ENCODE results near the gene EZR.

DNA sequence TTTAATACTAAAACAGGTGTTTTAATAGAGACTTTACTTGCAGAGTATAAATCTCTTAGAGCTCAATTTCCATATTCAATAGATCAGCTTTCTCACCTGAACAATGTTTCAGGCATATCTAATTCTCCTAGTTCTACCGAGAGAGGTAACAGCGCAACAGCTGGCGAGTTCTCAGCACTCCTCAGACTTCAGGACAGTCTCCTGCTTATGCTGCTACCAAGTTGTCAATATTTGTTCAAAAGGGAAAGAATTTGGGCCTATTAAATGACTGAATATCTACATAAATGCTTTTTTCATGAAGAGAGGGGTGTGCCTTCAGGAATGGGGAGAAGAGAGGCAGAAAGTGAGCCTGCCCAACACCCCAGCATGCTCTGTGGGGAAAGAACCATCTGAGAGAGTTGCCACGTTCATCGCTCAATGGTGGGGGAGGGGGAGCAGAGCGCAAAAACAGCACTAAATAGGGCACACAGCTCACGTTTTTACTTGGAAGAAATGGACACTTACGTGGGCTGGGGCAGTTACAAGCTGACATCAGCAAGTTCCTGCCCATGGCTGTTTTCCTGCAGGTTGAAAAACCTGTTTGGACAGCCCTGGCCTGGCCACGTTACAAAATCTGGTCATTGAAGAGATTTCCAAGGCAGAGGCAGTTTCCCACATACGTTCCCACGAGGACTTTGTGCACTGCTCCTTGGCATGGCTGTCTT is 38.0 kb downstream of the EZR start:
- TF ChIP-seq, protein P1, sequence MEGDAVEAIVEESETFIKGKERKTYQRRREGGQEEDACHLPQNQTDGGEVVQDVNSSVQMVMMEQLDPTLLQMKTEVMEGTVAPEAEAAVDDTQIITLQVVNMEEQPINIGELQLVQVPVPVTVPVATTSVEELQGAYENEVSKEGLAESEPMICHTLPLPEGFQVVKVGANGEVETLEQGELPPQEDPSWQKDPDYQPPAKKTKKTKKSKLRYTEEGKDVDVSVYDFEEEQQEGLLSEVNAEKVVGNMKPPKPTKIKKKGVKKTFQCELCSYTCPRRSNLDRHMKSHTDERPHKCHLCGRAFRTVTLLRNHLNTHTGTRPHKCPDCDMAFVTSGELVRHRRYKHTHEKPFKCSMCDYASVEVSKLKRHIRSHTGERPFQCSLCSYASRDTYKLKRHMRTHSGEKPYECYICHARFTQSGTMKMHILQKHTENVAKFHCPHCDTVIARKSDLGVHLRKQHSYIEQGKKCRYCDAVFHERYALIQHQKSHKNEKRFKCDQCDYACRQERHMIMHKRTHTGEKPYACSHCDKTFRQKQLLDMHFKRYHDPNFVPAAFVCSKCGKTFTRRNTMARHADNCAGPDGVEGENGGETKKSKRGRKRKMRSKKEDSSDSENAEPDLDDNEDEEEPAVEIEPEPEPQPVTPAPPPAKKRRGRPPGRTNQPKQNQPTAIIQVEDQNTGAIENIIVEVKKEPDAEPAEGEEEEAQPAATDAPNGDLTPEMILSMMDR (IDR thresholded peaks at IDR 0.05), result no peak
- TF ChIP-seq POLR2A (IDR thresholded peaks at IDR 0.05), result no peak

All from breast epithelium (tissue), 3 donors.